Endodermal cell (in vitro differentiated cells): Measurements from ENCODE around the gene ITGB3. TPM values are rescaled to one million over a fixed set of nuclear protein-coding genes. Genes with fewer than 3 reads are reported as not detected.

Experiments used
- DNase-seq: peaks from one replicate; pipeline ENCODE4 v3.0.0-alpha.2; 2017
- H3K27ac ChIP-seq: 2 replicates; pipeline ENCODE4 v1.5.1; 2013; ENCODE audit warnings: mild to moderate bottlenecking, low read depth, low read length, moderate library complexity
- H3K27me3 ChIP-seq: 2 replicates; pipeline ENCODE4 v1.6.1; 2013; ENCODE audit warnings: mild to moderate bottlenecking, low read length, moderate library complexity; ENCODE audit not compliant: insufficient read depth, control insufficient read depth, poor library complexity, severe bottlenecking
- H3K36me3 ChIP-seq: 2 replicates; pipeline ENCODE4 v1.7.0; 2013; ENCODE audit warnings: mild to moderate bottlenecking, low read length, moderate library complexity; ENCODE audit not compliant: control insufficient read depth, insufficient read depth
- H3K4me1 ChIP-seq: one replicate; pipeline ENCODE4 v1.7.0; 2013; ENCODE audit warnings: low read length; ENCODE audit not compliant: control insufficient read depth, insufficient read depth
- H3K4me3 ChIP-seq: 2 replicates; pipeline ENCODE4 v1.5.1; 2013; ENCODE audit warnings: mild to moderate bottlenecking, low read length, moderate library complexity
- H3K9ac ChIP-seq: 2 replicates; pipeline ENCODE4 v1.6.1; 2013; ENCODE audit warnings: mild to moderate bottlenecking, low read length, moderate library complexity; ENCODE audit not compliant: poor library complexity, severe bottlenecking; ENCODE audit errors: extremely low read depth
- H3K9me3 ChIP-seq: 2 replicates; pipeline ENCODE4 v1.6.1; 2013; ENCODE audit warnings: mild to moderate bottlenecking, low read length, moderate library complexity; ENCODE audit not compliant: control insufficient read depth
- H3K27ac Mint-ChIP-seq: 2 replicates; pipeline ENCODE4 v1.8.0; 2020; ENCODE audit warnings: mixed read lengths
- H3K27me3 Mint-ChIP-seq: 2 replicates; pipeline ENCODE4 v1.8.0; 2021; ENCODE audit warnings: mild to moderate bottlenecking, mixed read lengths; ENCODE audit not compliant: insufficient read depth
- H3K36me3 Mint-ChIP-seq: 2 replicates; pipeline ENCODE4 v1.8.0; 2020; ENCODE audit warnings: low read depth, mixed read lengths
- H3K4me1 Mint-ChIP-seq: 2 replicates; pipeline ENCODE4 v1.8.0; 2020; ENCODE audit warnings: mixed read lengths
- H3K4me3 Mint-ChIP-seq: 2 replicates; pipeline ENCODE4 v1.8.0; 2020; ENCODE audit warnings: mild to moderate bottlenecking, moderate library complexity, mixed read lengths
- H3K9me3 Mint-ChIP-seq: 2 replicates; pipeline ENCODE4 v1.8.0; 2020; ENCODE audit warnings: mild to moderate bottlenecking, mixed read lengths
- WGBS, 2 experiments: methylation state at CpG; one replicate each; pipeline versions ENCODE4 v1.1.5 to v1.1.7; 2013; ENCODE audit warnings: missing lambda C conversion rate in 2 of 2, mixed read lengths in 1 of 2; ENCODE audit not compliant: insufficient coverage in 1 of 2, insufficient read length in 1 of 2; 5-methylcytosine and 5-hydroxymethylcytosine counted together
- total RNA-seq, 2 donors: library from RNA; stranded (reverse); fragmentation: NEBNext Ultra II Directional in 1 of 2; extraction: Animal tissue kit (Norgen Biotek cat#: 25700) in 1 of 2; gene quantifications; 2 replicates in 1 of 2; 3 replicates in 1 of 2; pipeline ENCODE4 v1.2.1, GENCODE V29; 2021
- TF ChIP-seq, protein P1 (sequence below): fragments of 200-600 bp; sonication (generic); conservative IDR thresholded peaks from 2 replicates; pipeline ENCODE4 v1.5.0; 2021; ENCODE audit warnings: antibody characterized with exemption, mild to moderate bottlenecking

ITGB3 gene
- total RNA-seq, 2 donors from 2014 or later = 0.51 to 0.73 TPM

DNA sequence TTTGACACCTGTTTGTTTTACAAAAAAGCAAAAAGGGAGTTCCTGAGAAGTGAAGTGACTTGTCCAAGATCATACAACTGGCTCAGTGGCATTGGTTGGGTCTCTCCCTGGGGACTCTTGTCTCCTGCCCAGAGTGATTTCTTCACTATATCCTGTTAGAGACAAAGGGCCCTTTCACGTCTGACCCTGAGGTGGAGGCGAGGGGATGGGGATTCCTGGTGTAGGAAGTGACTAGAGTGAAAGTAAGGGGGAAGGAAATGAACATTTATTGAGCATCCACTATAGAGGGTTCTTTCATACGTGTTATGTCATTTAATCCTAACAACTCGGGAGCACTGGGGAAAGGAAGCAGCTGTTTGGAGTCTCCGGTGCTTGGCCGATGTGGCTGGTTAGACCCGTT, 9.0 kb downstream of the ITGB3 start:
- Mint-ChIP-seq H3K4me1 (peaks cover 1% of the 10 kb centered on the region), H3K4me3 (no peak overlapping the region), H3K36me3 (no peaks in the 10 kb centered on the region), H3K9me3 (no peaks in the 10 kb centered on the region), H3K27me3 (peaks cover 15% of the 10 kb centered on the region), H3K27ac (no peak overlapping the region)
- Histone ChIP-seq H3K27ac (no peak overlapping the region), H3K4me1 (no peaks in the 10 kb centered on the region), H3K9me3 (no peaks in the 10 kb centered on the region), H3K9ac (no peak overlapping the region), H3K4me3 (no peak overlapping the region), H3K27me3 (no peaks in the 10 kb centered on the region), H3K36me3 (no peaks in the 10 kb centered on the region)
- WGBS, 2 experiments = 93 to 98% methylated on average over 5 to 7 of the region's 7 CpGs
- TF ChIP-seq, protein P1, sequence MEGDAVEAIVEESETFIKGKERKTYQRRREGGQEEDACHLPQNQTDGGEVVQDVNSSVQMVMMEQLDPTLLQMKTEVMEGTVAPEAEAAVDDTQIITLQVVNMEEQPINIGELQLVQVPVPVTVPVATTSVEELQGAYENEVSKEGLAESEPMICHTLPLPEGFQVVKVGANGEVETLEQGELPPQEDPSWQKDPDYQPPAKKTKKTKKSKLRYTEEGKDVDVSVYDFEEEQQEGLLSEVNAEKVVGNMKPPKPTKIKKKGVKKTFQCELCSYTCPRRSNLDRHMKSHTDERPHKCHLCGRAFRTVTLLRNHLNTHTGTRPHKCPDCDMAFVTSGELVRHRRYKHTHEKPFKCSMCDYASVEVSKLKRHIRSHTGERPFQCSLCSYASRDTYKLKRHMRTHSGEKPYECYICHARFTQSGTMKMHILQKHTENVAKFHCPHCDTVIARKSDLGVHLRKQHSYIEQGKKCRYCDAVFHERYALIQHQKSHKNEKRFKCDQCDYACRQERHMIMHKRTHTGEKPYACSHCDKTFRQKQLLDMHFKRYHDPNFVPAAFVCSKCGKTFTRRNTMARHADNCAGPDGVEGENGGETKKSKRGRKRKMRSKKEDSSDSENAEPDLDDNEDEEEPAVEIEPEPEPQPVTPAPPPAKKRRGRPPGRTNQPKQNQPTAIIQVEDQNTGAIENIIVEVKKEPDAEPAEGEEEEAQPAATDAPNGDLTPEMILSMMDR = no peak
- DNase-seq = no peak

DNA sequence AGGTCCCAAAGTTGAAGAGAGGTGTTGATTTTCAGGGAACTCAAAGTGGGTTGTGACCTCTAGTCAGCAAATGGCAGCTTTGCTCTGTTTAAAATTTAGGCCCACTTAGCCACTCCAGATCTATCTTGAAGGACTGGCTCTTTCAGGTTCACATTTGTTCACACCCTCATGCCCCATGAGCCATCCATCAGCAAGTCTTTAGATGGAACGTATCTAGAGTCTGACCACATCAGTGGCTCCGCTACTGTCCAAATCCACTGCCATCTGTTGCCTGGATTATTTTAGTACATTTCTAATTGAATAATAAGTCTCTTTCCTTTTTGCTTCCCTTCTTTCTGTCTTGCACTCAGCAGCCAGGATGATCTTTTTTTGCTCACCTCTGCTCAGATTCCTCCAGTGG, 10.5 kb downstream of the ITGB3 start:
- Mint-ChIP-seq H3K4me3 (no peak overlapping the region), H3K4me1 (no peaks in the 10 kb centered on the region), H3K36me3 (no peaks in the 10 kb centered on the region), H3K27me3 (peaks cover 2% of the 10 kb centered on the region), H3K27ac (no peak overlapping the region), H3K9me3 (peaks cover 16% of the 10 kb centered on the region)
- no peak overlapping the region for H3K4me3 ChIP-seq
- no peak overlapping the region for H3K27ac ChIP-seq
- H3K9ac ChIP-seq = no peak overlapping the region
- WGBS, 2 experiments = 92% methylated on average over 2 of the region's 2 CpGs; no CpG with 5 or more reads in 1 of the 2 experiments
- H3K36me3 ChIP-seq = no peaks in the 10 kb centered on the region
- no peaks in the 10 kb centered on the region for H3K4me1 ChIP-seq
- H3K27me3 ChIP-seq = no peaks in the 10 kb centered on the region
- TF ChIP-seq, protein P1 = no peak
- H3K9me3 ChIP-seq = peaks cover 9% of the 10 kb centered on the region
- no peak for DNase-seq

DNA sequence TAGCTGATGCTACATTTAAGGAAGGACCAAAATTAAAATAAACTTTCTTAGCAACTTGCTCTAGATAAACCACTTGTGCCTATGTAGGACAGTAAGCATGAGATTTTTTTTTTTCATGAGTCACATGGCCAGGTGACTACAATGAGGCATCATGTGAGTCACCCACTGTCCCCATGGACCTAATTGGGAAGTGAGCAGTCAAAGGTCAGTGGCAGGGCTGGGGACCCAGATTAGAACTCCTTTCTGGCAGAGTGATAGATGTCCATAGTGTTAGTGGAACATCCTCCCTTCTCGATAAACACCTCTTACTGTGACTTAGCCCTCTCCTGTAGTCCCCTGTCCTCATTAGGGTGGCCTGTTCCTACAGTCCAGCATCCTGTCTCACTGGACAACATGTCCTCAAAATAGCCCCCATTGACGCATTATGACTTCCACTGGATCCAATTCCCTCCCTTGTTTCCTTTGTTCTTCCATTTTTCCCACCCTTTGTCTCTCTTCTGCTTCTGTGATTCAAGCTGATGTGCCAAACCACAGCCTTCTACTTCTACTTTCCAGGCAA, 12.4 kb downstream of the ITGB3 start:
- H3K36me3 ChIP-seq = no peaks in the 10 kb centered on the region
- H3K4me1 ChIP-seq = no peaks in the 10 kb centered on the region
- H3K9me3 ChIP-seq = peaks cover 11% of the 10 kb centered on the region
- WGBS, 2 experiments = 91 to 100% methylated on average over 1 to 2 of the region's 2 CpGs
- DNase-seq = no peak
- H3K27ac ChIP-seq = no peak overlapping the region
- TF ChIP-seq, protein P1 = no peak
- Mint-ChIP-seq H3K4me1 (no peaks in the 10 kb centered on the region), H3K4me3 (no peak overlapping the region), H3K27me3 (peaks cover 2% of the 10 kb centered on the region), H3K36me3 (peaks cover 2% of the 10 kb centered on the region), H3K9me3 (peaks cover 20% of the 10 kb centered on the region), H3K27ac (no peak overlapping the region)
- H3K27me3 ChIP-seq = no peaks in the 10 kb centered on the region
- no peak overlapping the region for H3K9ac ChIP-seq
- H3K4me3 ChIP-seq = no peak overlapping the region
